SK-N-SH (cell line): ENCODE measurements around the gene CLRN3. TPM values are rescaled to one million over a fixed set of nuclear protein-coding genes. Genes with fewer than 3 reads are reported as not detected.

Source experiments
- CTCF ChIA-PET: fragments of 300-600, 350-600 bp; formaldehyde crosslinking; extraction: SDS; loops from one replicate; lab custom pipeline; 2021; lab: Yijun Ruan, JAX
- POLR2A ChIA-PET: fragments of 350-600 bp; sonication (Branson Sonifier 250); formaldehyde crosslinking; extraction: SDS; loops from one replicate; lab custom pipeline; 2020; ENCODE audit warnings: antibody characterized with exemption, inconsistent platforms; lab: Yijun Ruan, JAX
- DNase-seq: peaks from one replicate; pipeline ENCODE4 v3.0.0; 2012
- H2AFZ ChIP-seq: fragments of 200-600 bp; sonication (generic); 2 replicates; pipeline ENCODE4 v1.8.1; 2016; ENCODE audit warnings: antibody characterized with exemption, mild to moderate bottlenecking, low read depth
- H3F3A ChIP-seq: fragments of 200-600 bp; sonication (generic); replicated peaks from 2 replicates; pipeline ENCODE3; 2016; ENCODE audit warnings: antibody characterized with exemption, mild to moderate bottlenecking; ENCODE audit not compliant: insufficient read depth
- H3K27ac ChIP-seq, 2 experiments: fragments of 200-500 bp in 1 of 2; fragments of 200-600 bp in 1 of 2; sonication (Bioruptor generic) in 1 of 2; sonication (generic), shearing (Covaris generic) in 1 of 2; 2 replicates each; pipeline versions ENCODE4 v1.5.1 to v1.6.1; 2014 to 2016; ENCODE audit warnings: low read depth in 2 of 2, inconsistent platforms in 1 of 2, low read length in 1 of 2, mild to moderate bottlenecking in 1 of 2, mixed read lengths in 1 of 2
- H3K27me3 ChIP-seq: fragments of 200-600 bp; sonication (generic), shearing (Covaris generic); 2 replicates; pipeline ENCODE4 v1.6.1; 2016; ENCODE audit warnings: mixed run types; ENCODE audit not compliant: insufficient read depth
- H3K36me3 ChIP-seq, 2 experiments: fragments of 200-500 bp in 1 of 2; fragments of 200-600 bp in 1 of 2; sonication (Bioruptor generic) in 1 of 2; sonication (generic) in 1 of 2; replicated peaks in 1 of 2; 2 replicates each; pipeline versions ENCODE3 to v1.5.1; 2014 to 2016; ENCODE audit warnings: low read length in 1 of 2, mild to moderate bottlenecking in 1 of 2; ENCODE audit not compliant: insufficient read depth in 2 of 2, control insufficient read depth in 1 of 2
- H3K4me1 ChIP-seq, 2 experiments: fragments of 200-500 bp in 1 of 2; fragments of 200-600 bp in 1 of 2; sonication (Bioruptor generic) in 1 of 2; sonication (generic), shearing (Covaris generic) in 1 of 2; 2 replicates each; pipeline versions ENCODE4 v1.5.1 to v1.6.1; 2014 to 2016; ENCODE audit warnings: low read depth in 1 of 2, low read length in 1 of 2, mixed run types in 1 of 2; ENCODE audit not compliant: insufficient read depth in 2 of 2, control insufficient read depth in 1 of 2
- H3K4me2 ChIP-seq: fragments of 200-600 bp; sonication (generic), shearing (Covaris generic); 2 replicates; pipeline ENCODE4 v1.6.1; 2017; ENCODE audit warnings: mixed run types
- H3K4me3 ChIP-seq, 2 experiments: fragments of 200-500 bp in 1 of 2; fragments of 200-600 bp in 1 of 2; sonication (Bioruptor generic) in 1 of 2; sonication (generic), shearing (Covaris generic) in 1 of 2; 2 replicates each; pipeline versions ENCODE4 v1.5.1 to v1.8.1; 2014 to 2016; ENCODE audit warnings: low read depth in 2 of 2, inconsistent platforms in 1 of 2, low read length in 1 of 2, mild to moderate bottlenecking in 1 of 2, mixed read lengths in 1 of 2, moderate library complexity in 1 of 2
- H3K79me2 ChIP-seq: fragments of 200-600 bp; sonication (generic); 2 replicates; pipeline ENCODE4 v1.8.1; 2017; ENCODE audit warnings: mild to moderate bottlenecking; ENCODE audit not compliant: insufficient read depth
- H3K9ac ChIP-seq: fragments of 200-600 bp; sonication (generic); 2 replicates; pipeline ENCODE4 v1.6.1; 2017; ENCODE audit warnings: mixed run types
- H3K9me2 ChIP-seq: fragments of 200-600 bp; sonication (generic); 2 replicates; pipeline ENCODE4 v1.6.1; 2017; ENCODE audit warnings: mixed run types
- H3K9me3 ChIP-seq: fragments of 200-600 bp; sonication (generic); 2 replicates; pipeline ENCODE4 v1.6.1; 2017; ENCODE audit warnings: mixed run types, mild to moderate bottlenecking, moderate library complexity
- H4K20me1 ChIP-seq: fragments of 200-600 bp; sonication (generic); 2 replicates; pipeline ENCODE4 v1.6.1; 2017; ENCODE audit warnings: mild to moderate bottlenecking, mixed run types; ENCODE audit not compliant: insufficient read depth
- CHD2 ChIP-seq: fragments of 150-350 bp; IDR thresholded peaks from 2 replicates; pipeline ENCODE4 v1.6.1; 2018; ENCODE audit warnings: low read length; ENCODE audit not compliant: partially characterized antibody
- EZH2phosphoT487 ChIP-seq: fragments of 200-600 bp; sonication (generic); IDR thresholded peaks from 2 replicates; pipeline ENCODE4 v1.6.1; 2017; ENCODE audit warnings: low read depth, mixed run types, mild to moderate bottlenecking, antibody characterized with exemption, moderate library complexity, borderline replicate concordance
- FOXM1 ChIP-seq: IDR thresholded peaks from 2 replicates; pipeline ENCODE4 v1.4.0; 2012; ENCODE audit warnings: low read depth, mild to moderate bottlenecking
- MEF2A ChIP-seq: IDR thresholded peaks from 2 replicates; pipeline ENCODE4 v1.4.0; 2012; ENCODE audit warnings: low read depth, borderline replicate concordance
- NRF1 ChIP-seq: IDR thresholded peaks from 2 replicates; pipeline ENCODE4 v1.6.1; 2012; ENCODE audit warnings: low read depth, mild to moderate bottlenecking, low read length
- POLR2AphosphoS5 ChIP-seq: IDR thresholded peaks from 2 replicates; pipeline ENCODE4 v1.6.1; 2012; ENCODE audit warnings: low read depth, low read length
- RFX5 ChIP-seq: IDR thresholded peaks from 2 replicates; pipeline ENCODE4 v1.6.1; 2012; ENCODE audit warnings: mild to moderate bottlenecking, improper control_type of control experiment, low read length
- SIN3A ChIP-seq: IDR thresholded peaks from 2 replicates; pipeline ENCODE4 v1.6.1; 2012; ENCODE audit warnings: low read depth, mild to moderate bottlenecking, low read length, moderate library complexity, borderline replicate concordance
- SMC3 ChIP-seq: IDR thresholded peaks from 2 replicates; pipeline ENCODE4 v1.6.1; 2012; ENCODE audit warnings: low read depth, low read length, improper control_type of control experiment
- TEAD4 ChIP-seq: IDR thresholded peaks from 2 replicates; pipeline ENCODE4 v1.4.0; 2012; ENCODE audit warnings: mild to moderate bottlenecking, borderline replicate concordance; ENCODE audit not compliant: insufficient read depth
- YY1 ChIP-seq: IDR thresholded peaks from 2 replicates; pipeline ENCODE4 v1.4.0; 2012; ENCODE audit warnings: low read depth, mild to moderate bottlenecking
- WGBS: methylation state at CpG from one replicate; pipeline ENCODE4 v1.1.6; 2017; ENCODE audit warnings: low lambda C conversion rate; 5-methylcytosine and 5-hydroxymethylcytosine counted together
- polyA plus RNA-seq, 3 experiments: library from polyadenylated mRNA; depleted of rRNA; stranded (reverse); fragments of >200 nt; gene quantifications; 2 replicates each; pipeline ENCODE4 v1.2.3, GENCODE V29; 2012
- TF ChIP-seq, protein P1 (sequence below): fragments of 150-350 bp; IDR thresholded peaks from 2 replicates; pipeline ENCODE4 v1.6.1; 2017; ENCODE audit warnings: antibody characterized with exemption, low read length, low read depth, borderline replicate concordance
- TF ChIP-seq, protein P2 (sequence below): fragments of 150-350 bp; IDR thresholded peaks from 2 replicates; pipeline ENCODE4 v1.6.1; 2016; ENCODE audit warnings: mild to moderate bottlenecking, low read depth, low read length
- TF ChIP-seq, protein P3 (sequence below): IDR thresholded peaks from 2 replicates; pipeline ENCODE4 v1.6.1; 2012; ENCODE audit warnings: mild to moderate bottlenecking, low read depth, low read length, moderate library complexity

The CLRN3 gene
- polyA plus RNA-seq, 1 of the 3 experiments (the other 2 are of a cell fraction), result 0.25 TPM

DNA sequence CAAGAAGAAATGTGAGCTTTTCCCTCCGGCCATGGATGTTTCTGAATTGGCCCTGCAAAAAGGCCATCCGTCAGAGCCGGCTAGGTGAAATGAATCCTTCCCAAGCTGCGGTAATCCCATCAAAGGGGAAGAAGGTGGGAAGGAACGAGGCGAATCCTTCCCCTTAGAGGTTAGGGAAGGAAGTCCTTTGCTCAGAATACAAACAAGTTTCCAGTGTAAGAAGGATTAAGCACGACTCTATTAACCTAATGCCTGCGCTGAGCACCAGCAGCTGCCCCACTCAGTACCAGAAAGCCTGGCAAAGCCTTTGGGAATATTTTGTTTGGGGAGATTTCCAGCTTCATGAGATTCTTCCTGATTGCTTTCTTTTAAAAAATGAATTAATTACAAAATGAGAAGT lies 42.8 kb downstream of the CLRN3 start:
- Histone ChIP-seq H3K9ac (no peak overlapping the region), H3K9me2 (no peaks in the 10 kb centered on the region), H3K4me2 (no peak overlapping the region), H3K36me3 (no peaks in the 10 kb centered on the region), H3F3A (no peaks in the 10 kb centered on the region), H3K27ac (no peak overlapping the region)
- CTCF ChIA-PET, result interaction anchor here (0.7 to 7.5 kb wide), 5 partner anchors 135 to 1915 kb away, joined by 3 to 98 read pairs (median 3); no protein-coding TSS in a partner anchor
- WGBS, result 62% methylated on average over 8 of the region's 8 CpGs
- TF ChIP-seq MEF2A (no peak), NRF1 (no peak), RFX5 (no peak), TEAD4 (no peak), SIN3A (no peak), POLR2AphosphoS5 (no peak), SMC3 (no peak)
- TF ChIP-seq, protein P1, sequence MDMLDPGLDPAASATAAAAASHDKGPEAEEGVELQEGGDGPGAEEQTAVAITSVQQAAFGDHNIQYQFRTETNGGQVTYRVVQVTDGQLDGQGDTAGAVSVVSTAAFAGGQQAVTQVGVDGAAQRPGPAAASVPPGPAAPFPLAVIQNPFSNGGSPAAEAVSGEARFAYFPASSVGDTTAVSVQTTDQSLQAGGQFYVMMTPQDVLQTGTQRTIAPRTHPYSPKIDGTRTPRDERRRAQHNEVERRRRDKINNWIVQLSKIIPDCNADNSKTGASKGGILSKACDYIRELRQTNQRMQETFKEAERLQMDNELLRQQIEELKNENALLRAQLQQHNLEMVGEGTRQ, result no peak
- TF ChIP-seq, protein P2, sequence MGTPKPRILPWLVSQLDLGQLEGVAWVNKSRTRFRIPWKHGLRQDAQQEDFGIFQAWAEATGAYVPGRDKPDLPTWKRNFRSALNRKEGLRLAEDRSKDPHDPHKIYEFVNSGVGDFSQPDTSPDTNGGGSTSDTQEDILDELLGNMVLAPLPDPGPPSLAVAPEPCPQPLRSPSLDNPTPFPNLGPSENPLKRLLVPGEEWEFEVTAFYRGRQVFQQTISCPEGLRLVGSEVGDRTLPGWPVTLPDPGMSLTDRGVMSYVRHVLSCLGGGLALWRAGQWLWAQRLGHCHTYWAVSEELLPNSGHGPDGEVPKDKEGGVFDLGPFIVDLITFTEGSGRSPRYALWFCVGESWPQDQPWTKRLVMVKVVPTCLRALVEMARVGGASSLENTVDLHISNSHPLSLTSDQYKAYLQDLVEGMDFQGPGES, result no peak
- TF ChIP-seq, protein P3, sequence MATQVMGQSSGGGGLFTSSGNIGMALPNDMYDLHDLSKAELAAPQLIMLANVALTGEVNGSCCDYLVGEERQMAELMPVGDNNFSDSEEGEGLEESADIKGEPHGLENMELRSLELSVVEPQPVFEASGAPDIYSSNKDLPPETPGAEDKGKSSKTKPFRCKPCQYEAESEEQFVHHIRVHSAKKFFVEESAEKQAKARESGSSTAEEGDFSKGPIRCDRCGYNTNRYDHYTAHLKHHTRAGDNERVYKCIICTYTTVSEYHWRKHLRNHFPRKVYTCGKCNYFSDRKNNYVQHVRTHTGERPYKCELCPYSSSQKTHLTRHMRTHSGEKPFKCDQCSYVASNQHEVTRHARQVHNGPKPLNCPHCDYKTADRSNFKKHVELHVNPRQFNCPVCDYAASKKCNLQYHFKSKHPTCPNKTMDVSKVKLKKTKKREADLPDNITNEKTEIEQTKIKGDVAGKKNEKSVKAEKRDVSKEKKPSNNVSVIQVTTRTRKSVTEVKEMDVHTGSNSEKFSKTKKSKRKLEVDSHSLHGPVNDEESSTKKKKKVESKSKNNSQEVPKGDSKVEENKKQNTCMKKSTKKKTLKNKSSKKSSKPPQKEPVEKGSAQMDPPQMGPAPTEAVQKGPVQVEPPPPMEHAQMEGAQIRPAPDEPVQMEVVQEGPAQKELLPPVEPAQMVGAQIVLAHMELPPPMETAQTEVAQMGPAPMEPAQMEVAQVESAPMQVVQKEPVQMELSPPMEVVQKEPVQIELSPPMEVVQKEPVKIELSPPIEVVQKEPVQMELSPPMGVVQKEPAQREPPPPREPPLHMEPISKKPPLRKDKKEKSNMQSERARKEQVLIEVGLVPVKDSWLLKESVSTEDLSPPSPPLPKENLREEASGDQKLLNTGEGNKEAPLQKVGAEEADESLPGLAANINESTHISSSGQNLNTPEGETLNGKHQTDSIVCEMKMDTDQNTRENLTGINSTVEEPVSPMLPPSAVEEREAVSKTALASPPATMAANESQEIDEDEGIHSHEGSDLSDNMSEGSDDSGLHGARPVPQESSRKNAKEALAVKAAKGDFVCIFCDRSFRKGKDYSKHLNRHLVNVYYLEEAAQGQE, result no peak
- TF ChIP-seq, all 33 proteins: peak for 0
- Histone ChIP-seq H3K27me3 (no peaks in the 10 kb centered on the region), H2AFZ (no peak overlapping the region), H3K4me3 (no peak overlapping the region), H3K79me2 (no peaks in the 10 kb centered on the region), H4K20me1 (no peaks in the 10 kb centered on the region), H3K4me1 (no peaks in the 10 kb centered on the region; a peak in 1 of 4 replicates), H3K9me3 (no peaks in the 10 kb centered on the region)
- POLR2A ChIA-PET, result no interaction called here
- DNase-seq, result no peak

DNA sequence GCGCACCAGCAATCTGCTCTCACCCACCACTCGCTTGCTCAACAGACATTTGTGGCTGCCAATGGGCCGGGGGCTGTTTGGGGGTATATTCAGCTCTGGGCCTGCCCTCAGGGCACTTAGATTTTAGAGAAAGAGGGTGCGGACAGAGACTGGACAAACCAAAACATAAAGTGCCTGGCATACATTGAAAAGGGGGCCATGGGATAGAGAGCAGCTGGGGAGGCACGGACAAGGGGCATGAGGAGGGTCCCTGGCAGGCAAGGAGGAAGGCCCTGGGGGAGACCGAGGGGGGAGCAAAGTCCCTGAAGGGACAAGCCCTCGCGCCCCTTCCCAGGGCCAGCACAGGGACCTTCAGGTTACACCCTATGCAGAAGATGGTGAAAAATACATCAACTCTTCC lies 43.5 kb downstream of the CLRN3 start:
- no peaks in the 10 kb centered on the region; a peak in 1 of 4 replicates for H3K4me1 ChIP-seq
- no peaks in the 10 kb centered on the region for H3K36me3 ChIP-seq
- H3K9me3 ChIP-seq, result no peaks in the 10 kb centered on the region
- DNase-seq, result no peak
- no peak overlapping the region for H3K4me3 ChIP-seq
- H3K9ac ChIP-seq, result no peak overlapping the region
- POLR2A ChIA-PET, result no interaction called here
- no peaks in the 10 kb centered on the region for H3K27me3 ChIP-seq
- H4K20me1 ChIP-seq, result no peaks in the 10 kb centered on the region
- H3K79me2 ChIP-seq, result no peaks in the 10 kb centered on the region
- WGBS, result 57% methylated on average over 8 of the region's 8 CpGs
- no peaks in the 10 kb centered on the region for H3F3A ChIP-seq
- no peak overlapping the region for H3K4me2 ChIP-seq
- no peaks in the 10 kb centered on the region for H3K9me2 ChIP-seq
- no peak overlapping the region for H2AFZ ChIP-seq
- CTCF ChIA-PET, result interaction anchor here (0.8 to 7.5 kb wide), 4 partner anchors 134 to 1915 kb away, joined by 3 to 98 read pairs (median 3); no protein-coding TSS in a partner anchor
- H3K27ac ChIP-seq, result no peak overlapping the region
- TF ChIP-seq EZH2phosphoT487, result no peak
- no peak for TF ChIP-seq FOXM1
- no peak for TF ChIP-seq YY1
- no peak for TF ChIP-seq CHD2
- TF ChIP-seq, protein P1, result no peak
